Endodermal cell (in vitro differentiated cells): ENCODE results near the gene SLC39A9. TPM values are rescaled to one million over a fixed set of nuclear protein-coding genes. Genes with fewer than 3 reads are reported as not detected.

Experiments
- DNase-seq: peaks from one replicate; pipeline ENCODE4 v3.0.0-alpha.2; 2017
- H3K27ac ChIP-seq: 2 replicates; pipeline ENCODE4 v1.5.1; 2013; ENCODE audit warnings: mild to moderate bottlenecking, low read depth, low read length, moderate library complexity
- H3K27me3 ChIP-seq: 2 replicates; pipeline ENCODE4 v1.6.1; 2013; ENCODE audit warnings: mild to moderate bottlenecking, low read length, moderate library complexity; ENCODE audit not compliant: insufficient read depth, control insufficient read depth, poor library complexity, severe bottlenecking
- H3K36me3 ChIP-seq: 2 replicates; pipeline ENCODE4 v1.7.0; 2013; ENCODE audit warnings: mild to moderate bottlenecking, low read length, moderate library complexity; ENCODE audit not compliant: control insufficient read depth, insufficient read depth
- H3K4me1 ChIP-seq: one replicate; pipeline ENCODE4 v1.7.0; 2013; ENCODE audit warnings: low read length; ENCODE audit not compliant: control insufficient read depth, insufficient read depth
- H3K4me3 ChIP-seq: 2 replicates; pipeline ENCODE4 v1.5.1; 2013; ENCODE audit warnings: mild to moderate bottlenecking, low read length, moderate library complexity
- H3K9ac ChIP-seq: 2 replicates; pipeline ENCODE4 v1.6.1; 2013; ENCODE audit warnings: mild to moderate bottlenecking, low read length, moderate library complexity; ENCODE audit not compliant: poor library complexity, severe bottlenecking; ENCODE audit errors: extremely low read depth
- H3K9me3 ChIP-seq: 2 replicates; pipeline ENCODE4 v1.6.1; 2013; ENCODE audit warnings: mild to moderate bottlenecking, low read length, moderate library complexity; ENCODE audit not compliant: control insufficient read depth
- H3K27ac Mint-ChIP-seq: 2 replicates; pipeline ENCODE4 v1.8.0; 2020; ENCODE audit warnings: mixed read lengths
- H3K27me3 Mint-ChIP-seq: 2 replicates; pipeline ENCODE4 v1.8.0; 2021; ENCODE audit warnings: mild to moderate bottlenecking, mixed read lengths; ENCODE audit not compliant: insufficient read depth
- H3K36me3 Mint-ChIP-seq: 2 replicates; pipeline ENCODE4 v1.8.0; 2020; ENCODE audit warnings: low read depth, mixed read lengths
- H3K4me1 Mint-ChIP-seq: 2 replicates; pipeline ENCODE4 v1.8.0; 2020; ENCODE audit warnings: mixed read lengths
- H3K4me3 Mint-ChIP-seq: 2 replicates; pipeline ENCODE4 v1.8.0; 2020; ENCODE audit warnings: mild to moderate bottlenecking, moderate library complexity, mixed read lengths
- H3K9me3 Mint-ChIP-seq: 2 replicates; pipeline ENCODE4 v1.8.0; 2020; ENCODE audit warnings: mild to moderate bottlenecking, mixed read lengths
- CTCF ChIP-seq: fragments of 200-600 bp; sonication (generic); conservative IDR thresholded peaks from 2 replicates; pipeline ENCODE4 v1.5.0; 2021; ENCODE audit warnings: antibody characterized with exemption, mild to moderate bottlenecking
- WGBS, 2 experiments: methylation state at CpG; one replicate each; pipeline versions ENCODE4 v1.1.5 to v1.1.7; 2013; ENCODE audit warnings: missing lambda C conversion rate in 2 of 2, mixed read lengths in 1 of 2; ENCODE audit not compliant: insufficient coverage in 1 of 2, insufficient read length in 1 of 2; 5-methylcytosine and 5-hydroxymethylcytosine counted together
- total RNA-seq, 2 donors: library from RNA; stranded (reverse); fragmentation: NEBNext Ultra II Directional in 1 of 2; extraction: Animal tissue kit (Norgen Biotek cat#: 25700) in 1 of 2; gene quantifications; 2 replicates in 1 of 2; 3 replicates in 1 of 2; pipeline ENCODE4 v1.2.1, GENCODE V29; 2021

SLC39A9 gene
- total RNA-seq, 2 donors from 2014 or later: 40.8 to 53.8 TPM

- Histone ChIP-seq H3K4me3 (no peak overlapping the region), H3K36me3 (peaks cover 38% of the 10 kb centered on the region), H3K27ac (no peak overlapping the region), H3K27me3 (no peaks in the 10 kb centered on the region), H3K9me3 (peaks cover 16% of the 10 kb centered on the region), H3K4me1 (no peaks in the 10 kb centered on the region), H3K9ac (no peak overlapping the region)
- WGBS, 2 experiments: 78 to 94% methylated on average over 2 of the region's 2 CpGs
- Mint-ChIP-seq H3K27me3 (no peaks in the 10 kb centered on the region), H3K4me3 (no peak overlapping the region), H3K36me3 (peaks cover 56% of the 10 kb centered on the region), H3K4me1 (no peaks in the 10 kb centered on the region), H3K9me3 (peaks cover 30% of the 10 kb centered on the region), H3K27ac (no peak overlapping the region)
- no peak for DNase-seq
- no peak for TF ChIP-seq CTCF
Measured at GRCh38 chr14:69424149-69424923, 25.8 kb downstream of the SLC39A9 start.

GRCh38 chr14:69427596-69427995 lies 29.1 kb downstream of the SLC39A9 start:
- peaks cover 50% of the 10 kb centered on the region for H3K36me3 Mint-ChIP-seq
- Histone ChIP-seq H3K4me3 (no peak overlapping the region), H3K36me3 (peaks cover 38% of the 10 kb centered on the region), H3K9ac (no peak overlapping the region), H3K27me3 (no peaks in the 10 kb centered on the region), H3K27ac (no peak overlapping the region), H3K9me3 (peaks cover 2% of the 10 kb centered on the region), H3K4me1 (no peaks in the 10 kb centered on the region)
- no peak overlapping the region for H3K27ac Mint-ChIP-seq
- no peaks in the 10 kb centered on the region for H3K4me1 Mint-ChIP-seq
- DNase-seq: no peak
- peaks cover 5% of the 10 kb centered on the region for H3K9me3 Mint-ChIP-seq
- no peaks in the 10 kb centered on the region for H3K27me3 Mint-ChIP-seq
- no peak for TF ChIP-seq CTCF
- WGBS, 2 experiments: 93 to 100% methylated on average over 1 of the region's 1 CpG
- H3K4me3 Mint-ChIP-seq: no peak overlapping the region

GRCh38 chr14:69428289-69428998 lies 30.0 kb downstream of the SLC39A9 start:
- Mint-ChIP-seq H3K27ac (no peak overlapping the region), H3K36me3 (peaks cover 48% of the 10 kb centered on the region)

More at GRCh38 chr14:69428289-69428998, 30.0 kb downstream of the SLC39A9 start:
- Histone ChIP-seq H3K4me1 (no peaks in the 10 kb centered on the region), H3K36me3 (peaks cover 37% of the 10 kb centered on the region), H3K4me3 (no peak overlapping the region), H3K9ac (no peak overlapping the region), H3K9me3 (no peaks in the 10 kb centered on the region), H3K27me3 (no peaks in the 10 kb centered on the region), H3K27ac (no peak overlapping the region)
- Mint-ChIP-seq H3K9me3 (peaks cover under 1% of the 10 kb centered on the region), H3K4me3 (no peak overlapping the region), H3K4me1 (no peaks in the 10 kb centered on the region), H3K27me3 (no peaks in the 10 kb centered on the region)
- no peak for DNase-seq
- TF ChIP-seq CTCF: no peak
- 91 to 95% methylated on average over 4 to 6 of the region's 6 CpGs for WGBS, 2 experiments
